CD8-positive, alpha-beta memory T cell (primary cell): ENCODE measurements around the gene SAMD4A. TPM values are rescaled to one million over a fixed set of nuclear protein-coding genes. Genes with fewer than 3 reads are reported as not detected.
A peak's percentile ranks its signal among the peaks of the same experiment; 100 is the strongest.

Experiments used
- CTCF ChIA-PET: fragments of 350-600 bp; sonication (Branson Sonifier 250); formaldehyde crosslinking; loops from one replicate; lab custom pipeline; 2021; ENCODE audit warnings: antibody characterized with exemption; lab: Charles Lee
- POLR2A ChIA-PET: fragments of 350-600 bp; sonication (Branson Sonifier 250); formaldehyde crosslinking; loops from one replicate; lab custom pipeline; 2021; ENCODE audit warnings: antibody characterized with exemption; lab: Charles Lee
- DNase-seq, 5 donors: peaks; one replicate each; pipeline versions ENCODE4 v3.0.0 to v3.0.0-alpha.2; 2020 to 2022; ENCODE audit warnings: mixed read lengths in 1 of 5
- H3K27ac ChIP-seq: one replicate; pipeline ENCODE4 v1.7.0; 2013; ENCODE audit warnings: low read depth, mild to moderate bottlenecking, low read length, moderate library complexity
- H3K27me3 ChIP-seq: 2 replicates; pipeline ENCODE4 v1.7.0; 2013; ENCODE audit warnings: low read length, mild to moderate bottlenecking; ENCODE audit not compliant: insufficient read depth, poor library complexity, severe bottlenecking
- H3K36me3 ChIP-seq: 2 replicates; pipeline ENCODE4 v1.7.0; 2013; ENCODE audit warnings: mild to moderate bottlenecking, low read length, moderate library complexity; ENCODE audit not compliant: insufficient read depth
- H3K4me1 ChIP-seq: 2 replicates; pipeline ENCODE4 v1.7.0; 2013; ENCODE audit warnings: mild to moderate bottlenecking, low read length, moderate library complexity; ENCODE audit not compliant: insufficient read depth
- H3K4me3 ChIP-seq: 2 replicates; pipeline ENCODE4 v1.7.0; 2013; ENCODE audit warnings: mild to moderate bottlenecking, low read length
- H3K9me3 ChIP-seq: 2 replicates; pipeline ENCODE4 v1.7.0; 2013; ENCODE audit warnings: mild to moderate bottlenecking, low read length
- H3K27ac Mint-ChIP-seq, 8 donors: one replicate each; pipeline ENCODE4 v1.8.0; 2020 to 2021; ENCODE audit warnings: mixed read lengths in 8 of 8, mild to moderate bottlenecking in 6 of 8, inconsistent platforms in 3 of 8, moderate library complexity in 3 of 8
- H3K27me3 Mint-ChIP-seq, 2 donors: one replicate each; pipeline ENCODE4 v1.8.0; 2020 to 2021; ENCODE audit warnings: mixed read lengths in 2 of 2, mild to moderate bottlenecking in 1 of 2, moderate library complexity in 1 of 2
- H3K36me3 Mint-ChIP-seq, 3 donors: one replicate each; pipeline ENCODE4 v1.8.0; 2020 to 2021; ENCODE audit warnings: mixed read lengths in 3 of 3, inconsistent platforms in 1 of 3, mild to moderate bottlenecking in 1 of 3
- H3K4me1 Mint-ChIP-seq, 3 donors: one replicate each; pipeline ENCODE4 v1.8.0; 2020 to 2021; ENCODE audit warnings: mixed read lengths in 3 of 3, inconsistent platforms in 1 of 3, mild to moderate bottlenecking in 1 of 3
- H3K4me3 Mint-ChIP-seq, 7 donors: one replicate each; pipeline ENCODE4 v1.8.0; 2020 to 2021; ENCODE audit warnings: mixed read lengths in 7 of 7, mild to moderate bottlenecking in 6 of 7, moderate library complexity in 4 of 7, inconsistent platforms in 2 of 7
- H3K9me3 Mint-ChIP-seq, 5 donors: one replicate each; pipeline ENCODE4 v1.8.0; 2020 to 2022; ENCODE audit warnings: mixed read lengths in 5 of 5, mild to moderate bottlenecking in 3 of 5, moderate library complexity in 2 of 5, inconsistent platforms in 1 of 5
- polyA plus RNA-seq: library from polyadenylated mRNA; unstranded; fragments of 300-500 nt; fragmentation: Illumina TruSeq; gene quantifications from one replicate; pipeline ENCODE4 v1.2.3, GENCODE V29; 2021
- total RNA-seq, 2 experiments: library from RNA; stranded (reverse); gene quantifications; one replicate each; pipeline ENCODE4 v1.2.3, GENCODE V29; 2021

The SAMD4A gene
- total and polyA plus RNA-seq, 3 experiments from 2014 or later: 2.4 to 2.7 TPM; not detected in 1

DNA sequence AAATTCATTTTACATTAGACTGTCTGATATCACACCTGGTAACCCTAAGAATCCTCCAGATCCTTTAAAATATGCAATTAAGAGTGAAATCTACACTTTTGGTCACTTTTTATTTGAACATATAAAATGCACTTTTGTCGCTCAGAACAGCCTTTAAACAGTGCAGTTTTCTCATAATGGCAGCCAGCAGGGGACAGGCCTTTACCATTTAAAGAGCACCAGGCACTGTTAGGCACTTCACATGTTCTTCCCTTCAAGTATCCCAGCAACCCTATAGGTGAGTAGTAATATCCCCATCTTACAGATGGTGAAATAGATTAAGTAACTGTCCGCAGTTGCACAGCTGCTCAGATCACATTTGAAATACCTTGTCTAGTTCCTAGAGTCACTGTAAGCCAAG is 11.3 kb upstream of the SAMD4A start:
- H3K4me1 ChIP-seq: no peaks in the 10 kb centered on the region
- Mint-ChIP-seq H3K4me3 (no peak overlapping the region), H3K36me3 (no peaks in the 10 kb centered on the region), H3K4me1 (no peaks in the 10 kb centered on the region), H3K27me3 (peaks cover 11 to 33% of the 10 kb centered on the region in 2 donors), H3K9me3 (no peaks in the 10 kb centered on the region), H3K27ac (no peak overlapping the region)
- H3K27ac ChIP-seq: no peak overlapping the region
- no peaks in the 10 kb centered on the region for H3K27me3 ChIP-seq
- H3K4me3 ChIP-seq: no peak overlapping the region
- CTCF ChIA-PET: interaction anchor here (3.8 kb wide), 1 partner anchor 219 kb away, joined by 15 read pairs; no protein-coding TSS in a partner anchor
- no peaks in the 10 kb centered on the region for H3K9me3 ChIP-seq
- POLR2A ChIA-PET: no interaction called here
- no peak for DNase-seq
- no peaks in the 10 kb centered on the region for H3K36me3 ChIP-seq

DNA sequence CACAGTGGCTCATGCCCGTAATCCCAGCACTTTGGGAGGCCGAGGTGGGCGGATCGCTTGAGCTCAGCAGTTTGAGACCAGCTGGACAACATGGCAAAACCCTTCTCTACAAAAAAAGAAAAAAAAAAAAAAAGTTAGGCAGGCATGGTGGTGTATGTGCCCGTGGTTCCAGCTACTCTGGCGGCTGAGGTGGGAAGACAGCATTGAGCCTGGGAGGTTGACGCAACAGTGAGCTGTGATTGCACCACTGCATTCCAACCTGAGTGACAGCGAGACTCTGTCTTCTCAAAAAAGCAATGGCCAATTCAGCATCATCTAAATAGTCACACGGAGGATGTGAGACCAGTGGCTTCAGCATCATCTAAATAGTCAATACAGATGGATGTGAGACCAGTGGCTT is 10.4 kb upstream of the SAMD4A start:
- peaks cover 11 to 36% of the 10 kb centered on the region in 2 donors for H3K27me3 Mint-ChIP-seq
- CTCF ChIA-PET: interaction anchor here (1.0 to 3.8 kb wide), 2 partner anchors 87 to 218 kb away, joined by 3 to 15 read pairs; no protein-coding TSS in a partner anchor
- POLR2A ChIA-PET: no interaction called here
- no peaks in the 10 kb centered on the region for H3K9me3 Mint-ChIP-seq
- no peak overlapping the region for H3K27ac Mint-ChIP-seq
- no peaks in the 10 kb centered on the region for H3K4me1 Mint-ChIP-seq
- Histone ChIP-seq H3K4me3 (no peak overlapping the region), H3K4me1 (no peaks in the 10 kb centered on the region), H3K27me3 (no peaks in the 10 kb centered on the region), H3K9me3 (no peaks in the 10 kb centered on the region), H3K27ac (no peak overlapping the region), H3K36me3 (no peaks in the 10 kb centered on the region)
- DNase-seq: no peak
- no peaks in the 10 kb centered on the region for H3K36me3 Mint-ChIP-seq
- no peak overlapping the region for H3K4me3 Mint-ChIP-seq

- Mint-ChIP-seq H3K36me3 (peaks cover 0 to 5% (median 0%) of the 10 kb centered on the region in 3 donors), H3K27me3 (peaks cover 10 to 24% of the 10 kb centered on the region in 2 donors), H3K4me3 (peak overlapping the region in 1 of 7 donors; percentile 23), H3K27ac (no peak overlapping the region), H3K9me3 (no peaks in the 10 kb centered on the region), H3K4me1 (peaks cover 10% of the 10 kb centered on the region in 3 donors)
- no peak overlapping the region for H3K4me3 ChIP-seq
- peaks cover 6% of the 10 kb centered on the region for H3K27me3 ChIP-seq
- CTCF ChIA-PET: interaction anchor here (0.7 to 7.6 kb wide), 4 partner anchors 81 to 242 kb away, joined by 3 to 114 read pairs (median 7); no protein-coding TSS in a partner anchor
- peaks cover 13% of the 10 kb centered on the region for H3K4me1 ChIP-seq
- no peak overlapping the region for H3K27ac ChIP-seq
- no peaks in the 10 kb centered on the region for H3K9me3 ChIP-seq
- H3K36me3 ChIP-seq: no peaks in the 10 kb centered on the region
- no peak for DNase-seq
- POLR2A ChIA-PET: no interaction called here
Measured at GRCh38 chr14:54562334-54562733, 4.6 kb upstream of the SAMD4A start.

DNA sequence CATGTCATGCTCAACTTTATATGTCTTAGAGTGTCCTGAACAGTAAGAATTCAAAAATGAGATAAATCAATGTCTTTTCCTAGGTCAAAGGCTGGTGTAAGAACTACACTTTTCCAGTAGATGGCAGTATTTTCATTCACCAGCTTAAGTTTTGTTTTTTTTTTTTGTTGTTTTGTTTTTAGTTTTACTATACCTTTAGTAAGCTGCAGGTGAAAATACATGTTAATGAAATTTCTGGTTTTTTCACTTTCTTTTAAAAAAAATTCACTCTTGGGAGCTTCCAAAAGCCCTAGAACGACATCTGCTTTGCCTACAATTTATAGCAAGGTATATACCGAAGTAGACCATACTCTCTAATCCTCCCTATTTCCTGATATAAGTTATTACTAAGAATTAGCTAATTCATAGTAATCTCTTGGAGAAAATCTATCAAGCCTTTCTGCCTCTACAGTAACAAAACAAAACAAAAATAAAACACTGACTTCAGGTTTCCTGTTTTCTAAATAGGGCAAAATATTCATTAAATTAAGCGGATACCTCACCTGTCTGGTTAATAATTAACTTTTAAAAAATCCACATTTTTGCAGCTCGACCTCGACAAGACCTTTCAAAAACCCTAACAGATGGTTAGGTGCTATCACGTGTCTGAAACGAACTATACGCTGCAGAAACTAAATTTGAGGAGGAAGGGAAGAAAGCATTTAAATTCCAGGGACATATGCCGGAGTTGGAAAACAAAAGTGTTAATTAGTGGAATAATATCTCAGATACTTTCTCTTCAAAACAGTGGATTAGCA is 2.7 kb upstream of the SAMD4A start:
- Histone ChIP-seq H3K27me3 (peaks cover 12% of the 10 kb centered on the region), H3K4me1 (peaks cover 18% of the 10 kb centered on the region), H3K4me3 (peak overlapping the region; percentile 76), H3K36me3 (no peaks in the 10 kb centered on the region), H3K9me3 (no peaks in the 10 kb centered on the region), H3K27ac (peak overlapping the region; percentile 64)
- Mint-ChIP-seq H3K36me3 (peaks cover 0 to 8% (median 0%) of the 10 kb centered on the region in 3 donors), H3K27ac (peak overlapping the region; percentile 52 to 76 (median 68)), H3K4me3 (peak overlapping the region; percentile 81 to 97 (median 86)), H3K27me3 (peaks cover 15 to 25% of the 10 kb centered on the region in 2 donors), H3K9me3 (no peaks in the 10 kb centered on the region), H3K4me1 (peaks cover 16 to 23% (median 16%) of the 10 kb centered on the region in 3 donors)
- POLR2A ChIA-PET: interaction anchor here (0.6 to 1.1 kb wide), 5 partner anchors 14 to 338 kb away, joined by 3 to 5 read pairs (median 3); no protein-coding TSS in a partner anchor
- CTCF ChIA-PET: interaction anchor here (0.7 to 7.6 kb wide), 26 partner anchors 14 to 565 kb away, joined by 3 to 114 read pairs (median 4); partner anchors contain the start of genes GMFB and LGALS3
- peak in 2 of 5 donors; percentile 55 to 58 for DNase-seq

- CTCF ChIA-PET: interaction anchor here (0.9 to 7.6 kb wide), 17 partner anchors 13 to 564 kb away, joined by 3 to 114 read pairs (median 5); partner anchors contain the start of genes GCH1, GMFB and LGALS3
- H3K4me1 ChIP-seq: peaks cover 18% of the 10 kb centered on the region
- Mint-ChIP-seq H3K4me3 (peak overlapping the region; percentile 81 to 97 (median 86)), H3K36me3 (peaks cover 0 to 8% (median 0%) of the 10 kb centered on the region in 3 donors), H3K27me3 (peaks cover 16 to 31% of the 10 kb centered on the region in 2 donors), H3K4me1 (peaks cover 16 to 23% (median 16%) of the 10 kb centered on the region in 3 donors), H3K27ac (peak overlapping the region; percentile 52 to 94 (median 74)), H3K9me3 (no peaks in the 10 kb centered on the region)
- peak overlapping the region; percentile 64 for H3K27ac ChIP-seq
- H3K4me3 ChIP-seq: peak overlapping the region; percentile 76
- DNase-seq: peak; percentile 38 to 72 (median 51)
- POLR2A ChIA-PET: interaction anchor here (0.6 to 2.0 kb wide), 7 partner anchors 55 to 486 kb away, joined by 3 to 12 read pairs (median 3); partner anchors contain the start of genes CGRRF1 and MAPK1IP1L
- H3K27me3 ChIP-seq: peaks cover 12% of the 10 kb centered on the region
- H3K36me3 ChIP-seq: no peaks in the 10 kb centered on the region
- H3K9me3 ChIP-seq: no peaks in the 10 kb centered on the region
Measured at GRCh38 chr14:54564868-54565784, 1.8 kb upstream of the SAMD4A start.

GRCh38 chr14:54565785-54566409 is 1.0 kb upstream of the SAMD4A start:
- H3K4me1 ChIP-seq: peaks cover 18% of the 10 kb centered on the region
- H3K36me3 ChIP-seq: no peaks in the 10 kb centered on the region
- POLR2A ChIA-PET: interaction anchor here (0.6 to 2.0 kb wide), 7 partner anchors 56 to 485 kb away, joined by 3 to 12 read pairs (median 3); partner anchors contain the start of genes CGRRF1 and MAPK1IP1L
- Mint-ChIP-seq H3K27me3 (peaks cover 13 to 30% of the 10 kb centered on the region in 2 donors), H3K4me3 (peak overlapping the region; percentile 81 to 97 (median 86)), H3K27ac (peak overlapping the region in 7 of 8 donors; percentile 65 to 94 (median 81)), H3K9me3 (no peaks in the 10 kb centered on the region), H3K4me1 (peaks cover 16 to 23% (median 16%) of the 10 kb centered on the region in 3 donors), H3K36me3 (peaks cover 0 to 8% (median 0%) of the 10 kb centered on the region in 3 donors)
- H3K27me3 ChIP-seq: peaks cover 12% of the 10 kb centered on the region
- H3K9me3 ChIP-seq: no peaks in the 10 kb centered on the region
- peak overlapping the region; percentile 64 for H3K27ac ChIP-seq
- CTCF ChIA-PET: interaction anchor here (1.0 to 7.6 kb wide), 6 partner anchors 78 to 419 kb away, joined by 3 to 114 read pairs (median 4); partner anchors contain the start of genes GCH1 and GMFB
- peak overlapping the region; percentile 81 for H3K4me3 ChIP-seq
- DNase-seq: peak; percentile 62 to 90 (median 68)
